Measurements from ENCODE around the gene EPAS1.

The EPAS1 gene

DNA sequence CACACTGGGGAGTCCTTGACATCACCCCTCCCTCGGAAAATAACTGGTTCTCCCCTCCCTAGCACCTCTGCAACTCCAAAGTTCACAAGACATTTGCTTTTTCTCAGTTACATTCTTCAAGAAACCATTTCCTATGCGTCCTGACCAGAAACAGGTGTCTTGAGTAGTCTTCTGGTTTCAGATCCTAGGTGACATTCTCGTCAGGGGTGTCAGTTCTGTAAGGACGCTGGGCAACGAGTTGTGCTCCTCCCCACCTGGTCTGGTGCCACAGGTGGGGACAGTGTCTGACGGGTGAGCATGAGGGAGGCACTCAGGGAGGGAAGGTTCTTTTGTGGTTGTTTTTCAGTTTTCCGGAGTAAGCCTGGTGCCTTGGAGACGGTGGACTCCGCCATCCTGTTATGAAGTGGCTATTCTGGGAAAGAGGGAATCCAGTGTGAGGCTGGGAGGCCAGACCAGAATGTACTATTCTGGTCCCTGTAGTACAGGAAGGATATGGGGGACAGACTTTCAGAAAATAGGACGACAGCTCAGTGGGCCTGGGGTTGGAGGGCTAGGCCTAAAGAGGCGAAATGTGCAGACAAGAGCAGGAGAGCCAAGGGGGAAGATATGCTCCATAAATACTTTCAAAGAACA lies 50.6 kb downstream of the EPAS1 start:
- Histone ChIP-seq H3K9me3 (ENCODE audit: low read length) (no peaks in the 10 kb centered on the region), H3K27me3 (ENCODE audit: insufficient read depth, low read length) (no peaks in the 10 kb centered on the region), H3K4me3 (ENCODE audit: low read length) (no peak overlapping the region), H3K36me3 (ENCODE audit: insufficient read depth, low read length) (no peaks in the 10 kb centered on the region), H2AFZ (ENCODE audit: low read depth, low read length) (no peak overlapping the region), H3K4me1 (ENCODE audit: insufficient read depth, low read length) (no peaks in the 10 kb centered on the region)

DNA sequence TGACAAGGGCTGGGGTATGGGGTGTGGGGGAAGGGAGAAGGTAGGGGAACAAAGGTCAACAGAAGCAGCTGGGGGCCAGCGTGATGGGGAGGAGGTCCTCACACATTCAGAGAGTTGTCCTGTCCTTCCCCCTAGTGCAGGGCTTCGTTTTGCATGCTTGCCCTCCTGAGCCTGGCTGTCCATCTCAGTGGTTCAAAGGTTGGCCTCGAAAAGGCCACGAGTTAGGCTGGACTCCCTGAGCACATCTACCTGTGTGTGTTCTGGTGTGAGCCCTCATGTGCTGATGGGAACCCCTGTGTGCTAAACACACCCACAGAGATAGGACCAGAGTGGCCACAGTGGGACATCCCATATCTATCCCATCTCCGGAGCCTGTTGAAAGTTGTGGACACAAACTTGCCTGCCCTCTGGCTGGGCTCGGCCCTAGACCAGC lies 51.9 kb downstream of the EPAS1 start:
- Histone ChIP-seq H3K27me3 (ENCODE audit: insufficient read depth, low read length) (no peaks in the 10 kb centered on the region), H3K36me3 (ENCODE audit: insufficient read depth, low read length) (no peaks in the 10 kb centered on the region), H3K4me1 (ENCODE audit: insufficient read depth, low read length) (no peaks in the 10 kb centered on the region), H2AFZ (ENCODE audit: low read depth, low read length) (no peak overlapping the region), H3K4me3 (ENCODE audit: low read length) (no peak overlapping the region), H3K9me3 (ENCODE audit: low read length) (no peaks in the 10 kb centered on the region)

DNA sequence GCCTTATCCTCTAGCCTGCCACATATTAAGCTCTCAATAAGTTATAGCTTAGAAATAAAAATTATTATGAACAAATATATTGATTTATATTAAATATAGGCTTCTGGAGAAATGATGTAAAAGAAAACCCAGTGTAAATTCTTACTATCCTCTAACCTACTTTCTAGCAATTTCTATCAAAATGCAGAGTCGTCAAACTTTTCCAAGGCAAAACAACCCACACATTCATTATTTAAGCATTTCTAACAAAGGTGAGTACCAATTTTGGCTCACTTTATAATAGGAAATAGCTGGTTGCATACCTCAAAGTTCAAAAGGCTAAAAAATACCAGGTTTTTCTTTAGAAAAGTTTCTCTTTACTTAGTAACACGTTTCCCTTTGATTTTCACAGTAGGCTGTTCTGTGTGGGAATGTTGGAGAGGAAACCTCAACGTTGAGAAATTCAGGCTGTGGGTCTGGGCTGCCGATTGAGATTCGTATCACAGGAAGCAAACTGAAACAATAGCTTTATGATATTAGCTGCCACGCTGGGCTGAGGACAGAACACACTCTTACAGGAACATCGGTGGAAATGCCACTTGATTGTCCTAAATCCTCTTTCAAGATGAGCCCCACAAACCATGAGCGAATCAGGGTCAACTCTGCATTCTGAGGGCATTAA lies 53.0 kb downstream of the EPAS1 start:
- no peaks in the 10 kb centered on the region for H3K4me1 ChIP-seq (ENCODE audit: insufficient read depth, low read length)
- no peaks in the 10 kb centered on the region for H3K9me3 ChIP-seq (ENCODE audit: low read length)
- H3K36me3 ChIP-seq (ENCODE audit: insufficient read depth, low read length), result no peaks in the 10 kb centered on the region
- no peaks in the 10 kb centered on the region for H3K27me3 ChIP-seq (ENCODE audit: insufficient read depth, low read length)
- no peak overlapping the region for H2AFZ ChIP-seq (ENCODE audit: low read depth, low read length)
- H3K4me3 ChIP-seq (ENCODE audit: low read length), result no peak overlapping the region

DNA sequence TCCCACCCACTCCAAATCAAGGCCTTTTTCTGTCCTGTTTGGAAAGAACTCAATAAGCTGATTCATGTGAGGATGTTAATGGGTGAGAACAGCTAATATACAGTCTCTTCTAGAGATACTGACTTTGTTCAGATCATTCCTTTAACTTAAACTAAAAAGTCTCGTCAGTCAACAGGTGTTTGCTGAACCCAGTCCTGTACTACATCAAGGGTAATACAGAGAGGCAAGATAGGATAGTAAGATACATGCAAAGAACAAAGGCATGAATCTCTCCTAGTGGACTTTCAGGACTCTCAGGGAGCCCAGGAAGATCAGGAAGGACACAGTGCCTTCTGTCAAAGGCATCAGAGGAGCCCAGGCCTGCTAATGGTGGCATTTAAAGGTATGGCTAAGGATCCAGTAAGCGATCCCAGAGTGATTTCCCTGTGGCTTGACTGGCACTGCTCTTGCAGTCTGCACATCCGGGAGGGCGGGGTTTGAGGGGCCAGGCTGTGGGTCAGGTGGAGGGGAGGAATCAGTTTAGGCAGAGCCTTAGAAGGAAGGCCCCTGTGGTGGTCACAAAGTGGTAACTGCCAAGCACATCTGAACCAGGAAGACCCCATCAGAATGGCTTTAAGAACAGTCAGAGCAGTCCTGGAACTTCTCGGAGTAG lies 54.0 kb downstream of the EPAS1 start:
- Histone ChIP-seq H3K9me3 (ENCODE audit: low read length) (no peaks in the 10 kb centered on the region), H3K36me3 (ENCODE audit: insufficient read depth, low read length) (no peaks in the 10 kb centered on the region), H3K4me1 (ENCODE audit: insufficient read depth, low read length) (no peaks in the 10 kb centered on the region), H3K27me3 (ENCODE audit: insufficient read depth, low read length) (no peaks in the 10 kb centered on the region), H3K4me3 (ENCODE audit: low read length) (no peak overlapping the region), H2AFZ (ENCODE audit: low read depth, low read length) (no peak overlapping the region)

DNA sequence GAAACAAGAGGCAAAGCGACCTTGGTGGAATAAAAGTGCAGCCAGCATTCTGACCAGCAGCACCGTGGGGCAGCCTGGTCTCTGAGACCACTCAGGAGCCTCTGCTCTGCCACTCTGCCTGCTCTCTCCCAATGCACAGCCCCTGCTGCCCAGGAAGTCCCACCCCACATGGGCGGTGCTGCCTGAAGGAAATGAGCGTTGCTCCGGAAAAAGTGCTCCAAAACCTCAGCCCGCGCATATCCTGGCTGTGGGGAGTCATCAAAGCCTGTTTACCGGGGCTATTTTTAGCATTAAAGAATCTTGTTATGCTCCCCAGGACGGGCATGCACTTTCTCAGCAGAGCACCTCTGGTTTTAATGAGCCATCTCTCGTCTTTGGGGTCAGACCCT lies 54.5 kb downstream of the EPAS1 start:
- Histone ChIP-seq H3K4me1 (ENCODE audit: insufficient read depth, low read length) (no peaks in the 10 kb centered on the region), H3K4me3 (ENCODE audit: low read length) (no peak overlapping the region), H3K27me3 (ENCODE audit: insufficient read depth, low read length) (no peaks in the 10 kb centered on the region), H2AFZ (ENCODE audit: low read depth, low read length) (no peak overlapping the region), H3K9me3 (ENCODE audit: low read length) (no peaks in the 10 kb centered on the region), H3K36me3 (ENCODE audit: insufficient read depth, low read length) (no peaks in the 10 kb centered on the region)

DNA sequence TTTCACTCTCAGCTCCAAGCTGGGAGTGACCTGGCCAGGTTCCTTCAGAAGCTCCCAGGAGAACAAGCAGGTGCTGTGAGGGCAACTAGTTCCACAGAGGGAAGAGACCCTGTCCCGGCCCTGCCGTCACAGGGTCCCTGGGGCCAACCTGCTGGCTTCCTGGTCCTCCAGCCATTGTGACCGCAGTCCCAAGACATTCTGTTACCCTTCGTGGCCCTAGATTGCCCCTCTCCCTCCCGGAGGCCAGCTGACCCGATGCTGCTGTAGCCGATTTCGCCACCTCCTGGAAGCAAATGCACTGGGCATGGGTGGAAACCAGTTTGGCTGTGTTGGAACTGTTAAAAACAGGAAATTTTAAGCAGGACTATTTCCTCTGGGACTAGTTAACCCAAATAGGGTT lies 55.4 kb downstream of the EPAS1 start:
- H3K4me3 ChIP-seq (ENCODE audit: low read length), result no peak overlapping the region
- H3K9me3 ChIP-seq (ENCODE audit: low read length), result no peaks in the 10 kb centered on the region
- no peaks in the 10 kb centered on the region for H3K27me3 ChIP-seq (ENCODE audit: insufficient read depth, low read length)
- no peaks in the 10 kb centered on the region for H3K4me1 ChIP-seq (ENCODE audit: insufficient read depth, low read length)
- no peaks in the 10 kb centered on the region for H3K36me3 ChIP-seq (ENCODE audit: insufficient read depth, low read length)
- H2AFZ ChIP-seq (ENCODE audit: low read depth, low read length), result no peak overlapping the region

DNA sequence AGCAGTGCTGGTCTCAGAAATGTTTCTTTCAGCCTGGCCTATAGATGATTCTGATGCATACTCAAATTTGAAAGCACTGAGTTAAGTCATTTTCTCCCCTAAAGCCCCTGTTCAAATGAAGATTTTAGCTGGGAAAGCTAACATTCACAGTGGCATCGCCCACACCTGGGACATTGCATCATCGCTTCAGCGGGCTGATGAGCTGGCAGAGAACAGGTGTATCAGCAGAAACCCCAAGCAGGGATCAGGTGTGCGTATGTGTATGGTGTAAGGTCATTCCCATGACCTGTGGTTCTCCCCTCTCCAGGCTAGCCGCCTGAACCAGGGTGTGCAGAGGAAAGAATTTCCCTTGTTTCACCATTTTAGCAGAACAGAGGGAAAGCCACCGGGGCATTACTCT lies 56.3 kb downstream of the EPAS1 start:
- Histone ChIP-seq H3K4me3 (ENCODE audit: low read length) (no peak overlapping the region), H2AFZ (ENCODE audit: low read depth, low read length) (no peak overlapping the region), H3K36me3 (ENCODE audit: insufficient read depth, low read length) (no peaks in the 10 kb centered on the region), H3K9me3 (ENCODE audit: low read length) (no peaks in the 10 kb centered on the region), H3K27me3 (ENCODE audit: insufficient read depth, low read length) (no peaks in the 10 kb centered on the region), H3K4me1 (ENCODE audit: insufficient read depth, low read length) (no peaks in the 10 kb centered on the region)

DNA sequence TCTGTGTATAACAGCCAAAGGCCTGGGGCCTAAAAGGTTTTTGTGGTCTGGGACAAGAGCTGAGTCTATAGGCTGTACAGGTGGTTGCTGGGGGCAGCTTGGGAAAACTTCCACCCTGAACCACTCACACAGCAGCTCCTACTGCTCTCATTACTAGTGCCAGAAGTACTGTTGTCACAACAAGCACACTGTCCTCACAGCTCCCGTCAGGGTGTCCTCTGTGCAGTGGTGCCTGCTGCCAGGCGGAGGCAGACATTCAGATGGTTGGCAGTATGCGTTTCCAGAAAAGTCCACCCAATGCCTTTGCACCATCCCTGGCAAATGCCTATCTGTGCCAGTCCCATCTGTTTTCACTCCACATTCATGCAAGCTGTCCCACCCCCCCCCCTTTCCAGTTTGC lies 58.5 kb downstream of the EPAS1 start:
- Histone ChIP-seq H3K9me3 (ENCODE audit: low read length) (no peaks in the 10 kb centered on the region), H3K36me3 (ENCODE audit: insufficient read depth, low read length) (no peaks in the 10 kb centered on the region), H2AFZ (ENCODE audit: low read depth, low read length) (no peak overlapping the region), H3K27me3 (ENCODE audit: insufficient read depth, low read length) (no peaks in the 10 kb centered on the region), H3K4me1 (ENCODE audit: insufficient read depth, low read length) (no peaks in the 10 kb centered on the region), H3K4me3 (ENCODE audit: low read length) (no peak overlapping the region)

DNA sequence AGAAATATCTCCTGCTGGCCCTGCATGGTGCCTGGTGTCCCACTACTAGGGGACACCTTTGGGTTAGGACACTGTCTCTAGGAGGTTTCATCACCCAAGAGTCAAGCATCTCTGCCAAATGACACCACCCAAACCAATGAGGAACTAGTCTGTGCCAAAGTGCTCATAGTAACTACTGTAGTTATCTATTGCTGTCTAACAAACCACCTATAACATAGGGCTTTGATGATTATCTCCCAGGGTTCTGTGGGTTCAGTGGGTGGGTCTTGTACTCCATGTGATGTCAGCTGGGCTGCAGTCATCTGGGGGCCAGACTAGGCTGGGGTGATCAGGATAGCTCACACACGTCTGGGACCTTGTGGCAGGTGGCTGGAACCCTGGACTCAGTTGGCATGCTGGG lies 59.8 kb downstream of the EPAS1 start:
- no peak overlapping the region for H2AFZ ChIP-seq (ENCODE audit: low read depth, low read length)
- no peaks in the 10 kb centered on the region for H3K4me1 ChIP-seq (ENCODE audit: insufficient read depth, low read length)
- no peaks in the 10 kb centered on the region for H3K36me3 ChIP-seq (ENCODE audit: insufficient read depth, low read length)
- no peak overlapping the region for H3K4me3 ChIP-seq (ENCODE audit: low read length)
- no peaks in the 10 kb centered on the region for H3K27me3 ChIP-seq (ENCODE audit: insufficient read depth, low read length)
- H3K9me3 ChIP-seq (ENCODE audit: low read length), result no peaks in the 10 kb centered on the region

DNA sequence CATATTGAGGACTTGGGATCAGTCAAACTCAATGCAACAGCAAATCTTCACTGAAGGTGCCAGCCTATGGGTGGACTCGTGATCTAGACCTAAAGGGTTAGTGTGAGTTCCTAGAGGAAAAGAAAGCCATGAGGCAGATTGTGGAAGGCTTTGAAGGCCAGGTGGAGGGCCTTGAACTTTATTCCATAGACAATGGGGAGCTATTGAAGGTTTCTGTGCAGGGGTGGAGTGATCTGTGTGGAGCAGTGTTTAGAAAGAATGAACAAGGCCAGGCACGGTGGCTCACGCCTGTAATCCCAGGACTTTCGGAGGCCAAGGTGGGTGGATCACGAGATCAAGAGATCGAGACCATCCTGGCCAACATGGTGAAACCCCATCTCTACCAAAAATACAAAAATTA lies 61.5 kb downstream of the EPAS1 start:
- Histone ChIP-seq H3K4me3 (ENCODE audit: low read length) (no peak overlapping the region), H2AFZ (ENCODE audit: low read depth, low read length) (no peak overlapping the region), H3K27me3 (ENCODE audit: insufficient read depth, low read length) (no peaks in the 10 kb centered on the region), H3K4me1 (ENCODE audit: insufficient read depth, low read length) (no peaks in the 10 kb centered on the region), H3K9me3 (ENCODE audit: low read length) (no peaks in the 10 kb centered on the region), H3K36me3 (ENCODE audit: insufficient read depth, low read length) (no peaks in the 10 kb centered on the region)

DNA sequence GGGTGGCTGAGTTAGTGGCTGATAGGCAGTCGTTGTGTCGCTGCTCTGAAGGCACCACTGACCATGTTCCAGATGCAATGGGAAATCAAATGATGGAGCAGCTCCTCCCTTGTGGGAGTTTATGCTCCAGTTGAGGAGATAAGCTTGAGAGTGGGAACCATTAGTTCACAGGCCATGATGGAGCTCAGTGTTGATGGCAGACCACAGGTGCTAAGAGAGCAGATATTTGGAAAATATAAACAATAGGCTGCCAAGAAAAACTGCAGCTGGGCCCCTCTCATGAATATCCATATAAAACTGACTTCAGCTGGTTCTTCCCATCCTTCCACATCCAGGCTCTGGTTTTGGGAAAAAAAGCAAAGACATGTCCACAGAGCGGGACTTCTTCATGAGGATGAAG lies 63.1 kb downstream of the EPAS1 start:
- H3K4me3 ChIP-seq (ENCODE audit: low read length), result no peak overlapping the region
- no peaks in the 10 kb centered on the region for H3K9me3 ChIP-seq (ENCODE audit: low read length)
- no peaks in the 10 kb centered on the region for H3K4me1 ChIP-seq (ENCODE audit: insufficient read depth, low read length)
- no peaks in the 10 kb centered on the region for H3K27me3 ChIP-seq (ENCODE audit: insufficient read depth, low read length)
- no peaks in the 10 kb centered on the region for H3K36me3 ChIP-seq (ENCODE audit: insufficient read depth, low read length)
- H2AFZ ChIP-seq (ENCODE audit: low read depth, low read length), result no peak overlapping the region

DNA sequence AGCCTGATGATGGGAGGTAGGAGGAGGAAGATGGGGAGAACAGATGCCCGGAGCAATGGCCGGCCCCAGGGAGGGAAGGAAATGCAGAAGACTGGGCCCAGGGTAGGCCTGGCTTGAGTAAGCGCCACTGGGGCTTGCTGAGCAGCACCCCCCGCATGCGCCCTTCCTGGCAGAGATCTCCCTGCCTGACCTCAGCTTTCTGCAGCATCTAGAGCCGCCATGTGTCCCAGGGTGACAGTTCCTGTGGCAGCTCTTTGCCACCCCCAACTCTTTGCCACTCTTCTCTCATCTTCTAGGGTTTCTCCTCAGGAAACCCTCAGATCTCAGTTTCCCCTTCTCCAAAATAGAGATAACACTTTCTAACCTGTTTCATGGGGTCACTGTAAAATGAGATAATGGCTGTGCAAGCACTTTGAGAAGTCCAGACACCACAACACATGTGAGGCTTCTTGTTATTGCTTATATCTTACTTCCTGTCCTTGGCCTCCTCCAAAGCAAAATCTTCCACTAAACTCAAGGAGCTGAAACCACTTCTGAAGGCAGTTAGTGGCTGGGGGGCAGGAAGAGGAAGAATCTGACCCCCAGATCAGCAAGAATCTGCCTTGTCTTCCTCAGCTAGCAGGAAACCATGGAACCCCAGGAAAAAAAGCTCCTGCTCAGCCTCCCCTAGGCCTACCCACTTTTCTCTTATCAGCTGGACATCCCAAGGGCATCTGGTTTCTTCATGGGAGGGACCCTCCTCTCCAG lies 64.9 kb downstream of the EPAS1 start:
- H2AFZ ChIP-seq (ENCODE audit: low read depth, low read length), result no peak overlapping the region
- H3K36me3 ChIP-seq (ENCODE audit: insufficient read depth, low read length), result no peaks in the 10 kb centered on the region
- no peaks in the 10 kb centered on the region for H3K4me1 ChIP-seq (ENCODE audit: insufficient read depth, low read length)
- H3K9me3 ChIP-seq (ENCODE audit: low read length), result no peaks in the 10 kb centered on the region
- H3K27me3 ChIP-seq (ENCODE audit: insufficient read depth, low read length), result no peaks in the 10 kb centered on the region
- H3K4me3 ChIP-seq (ENCODE audit: low read length), result no peak overlapping the region

DNA sequence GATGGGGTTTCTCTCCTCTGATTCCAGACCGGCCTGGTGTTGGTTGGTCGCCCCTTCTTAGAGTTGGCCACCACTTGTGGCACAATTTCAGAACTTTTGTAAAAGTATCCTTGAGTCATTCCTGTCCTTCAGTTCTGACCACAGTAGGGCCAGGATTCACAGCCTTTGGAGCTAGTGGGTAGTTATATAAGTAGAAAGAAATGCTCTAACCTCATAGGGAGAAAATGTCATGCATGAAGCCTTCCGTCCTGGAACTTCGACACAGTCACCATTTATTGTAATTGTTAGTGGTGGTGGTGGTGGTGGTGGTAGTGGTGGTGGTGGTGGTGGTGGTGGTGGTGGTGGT lies 65.4 kb downstream of the EPAS1 start:
- Histone ChIP-seq H3K36me3 (ENCODE audit: insufficient read depth, low read length) (no peaks in the 10 kb centered on the region), H3K4me3 (ENCODE audit: low read length) (no peak overlapping the region), H3K9me3 (ENCODE audit: low read length) (no peaks in the 10 kb centered on the region), H2AFZ (ENCODE audit: low read depth, low read length) (no peak overlapping the region), H3K4me1 (ENCODE audit: insufficient read depth, low read length) (no peaks in the 10 kb centered on the region), H3K27me3 (ENCODE audit: insufficient read depth, low read length) (no peaks in the 10 kb centered on the region)
